Measurements from ENCODE around the gene ARHGAP26. TPM values are rescaled to one million over a fixed set of nuclear protein-coding genes. Genes with fewer than 3 reads are reported as not detected.

Gene ARHGAP26
- total and polyA plus RNA-seq, 2 of the 4 experiments (the other 2 are of a cell fraction): 0.54 to 0.56 TPM

GRCh38 chr5:143145243-143146160, 375.3 kb downstream of the ARHGAP26 start:
- Histone ChIP-seq H4K8ac (ENCODE audit: low read depth in 2 of 2, low read length in 2 of 2) (no peak overlapping the region), H3K9me3 (ENCODE audit: control insufficient read depth, insufficient read depth, low read length) (no peaks in the 10 kb centered on the region), H2AK5ac (ENCODE audit: low read depth, low read length) (no peak overlapping the region), H2BK15ac (ENCODE audit: low read depth, low read length) (no peak overlapping the region), H3K27me3 (ENCODE audit: control insufficient read depth, insufficient read depth, low read length) (no peaks in the 10 kb centered on the region), H3K4me1 (ENCODE audit: control insufficient read depth, insufficient read depth, low read length) (peaks cover 7% of the 10 kb centered on the region), H3K79me1 (ENCODE audit: low read depth in 1 of 2, low read length in 2 of 2) (no peaks in the 10 kb centered on the region), H3K56ac (ENCODE audit: extremely low read depth, insufficient read depth, low read length) (no peak overlapping the region), H3K18ac (ENCODE audit: low read depth, low read length) (no peak overlapping the region), H2BK120ac (ENCODE audit: low read depth, low read length) (no peak overlapping the region), H4K91ac (ENCODE audit: insufficient read depth, low read depth, low read length) (no peak overlapping the region), H3K4me3 (ENCODE audit: insufficient read depth, low read depth, low read length) (no peak overlapping the region), H4K20me1 (ENCODE audit: insufficient read depth, low read length) (no peaks in the 10 kb centered on the region), H4K5ac (ENCODE audit: low read depth, low read length) (no peak overlapping the region), H3K9ac (ENCODE audit: low read depth, low read length) (no peak overlapping the region), H3K36me3 (ENCODE audit: control insufficient read depth, insufficient read depth, low read length) (no peaks in the 10 kb centered on the region), H3K23ac (ENCODE audit: low read depth, low read length) (no peak overlapping the region), H2AK9ac (replicated peaks; ENCODE audit: low read depth, low read length, poor library complexity) (no peak overlapping the region), H3K9me1 (ENCODE audit: insufficient read depth, low read length) (peaks cover 11% of the 10 kb centered on the region), H3K14ac (replicated peaks; ENCODE audit: low read depth, low read length) (no peak overlapping the region), H3K4me2 (ENCODE audit: low read depth, low read length) (no peak overlapping the region), H2BK5ac (ENCODE audit: low read depth, low read length, poor library complexity, severe bottlenecking) (no peak overlapping the region), H2AFZ (replicated peaks; ENCODE audit: low read length, poor library complexity) (no peak overlapping the region), H3K4ac (ENCODE audit: low read depth, low read length) (no peak overlapping the region), H2BK20ac (ENCODE audit: low read depth, low read length) (no peak overlapping the region), H3K27ac (ENCODE audit: insufficient read depth, low read length) (no peak overlapping the region)
- no peak for ATAC-seq (ENCODE audit: low read depth)
- intact Hi-C loops (cut with micrococcal nuclease): loop anchor here (2.0 kb wide), 1 partner anchor 257 kb away; the partner anchor contains the start of gene NR3C1
- dilution Hi-C loops (cut with HindIII; ENCODE audit: low sequenced_read_pairs, unreplicated experiment): no loop called here
- POLR2A ChIA-PET (ENCODE audit: unreplicated experiment): no interaction called here
- 100% methylated on average over 1 of the region's 9 CpGs; no CpG with 5 or more reads in 1 of the 2 experiments for WGBS, 2 experiments (ENCODE audit: extremely low coverage in 2 of 2, insufficient read length in 1 of 2)
- BruUV-seq (replicated peaks): no TSS peak
- CTCF ChIA-PET: interaction anchor here (0.5 to 1.1 kb wide), 2 partner anchors 12 to 40 kb away, joined by 3 to 7 read pairs; no protein-coding TSS in a partner anchor
- peak; percentile 38 for DNase-seq
- in situ Hi-C loops (cut with MboI; ENCODE audit: low sequenced_read_pairs): no loop called here
- TF ChIP-seq RAD21 (IDR thresholded peaks at IDR 0.05; ENCODE audit: low read length) (no peak), NFE2L2 (IDR thresholded peaks at IDR 0.05; ENCODE audit: low read depth, low read length) (no peak), CHD1 (IDR thresholded peaks at IDR 0.05; ENCODE audit: low read depth, low read length) (no peak), CEBPB (IDR thresholded peaks at IDR 0.05; ENCODE audit: low read depth, low read length) (no peak), MAFK (IDR thresholded peaks at IDR 0.05; ENCODE audit: low read depth, low read length) (no peak), USF2 (IDR thresholded peaks at IDR 0.05; ENCODE audit: low read depth, low read length) (no peak), RFX5 (IDR thresholded peaks at IDR 0.05; ENCODE audit: low read depth, low read length) (no peak), FOS (IDR thresholded peaks at IDR 0.05; ENCODE audit: low read depth, low read length) (no peak), MAZ (IDR thresholded peaks at IDR 0.05; ENCODE audit: borderline replicate concordance, low read depth, low read length) (no peak), RCOR1 (IDR thresholded peaks at IDR 0.05; ENCODE audit: insufficient replicate concordance, low read length) (no peak), BHLHE40 (IDR thresholded peaks at IDR 0.05; ENCODE audit: low read depth, low read length) (no peak), POLR2A (IDR thresholded peaks at IDR 0.05; ENCODE audit: low read depth, low read length) (no peak), MXI1 (IDR thresholded peaks at IDR 0.05; ENCODE audit: borderline replicate concordance, low read depth, low read length) (no peak)
- TF ChIP-seq, protein P1, sequence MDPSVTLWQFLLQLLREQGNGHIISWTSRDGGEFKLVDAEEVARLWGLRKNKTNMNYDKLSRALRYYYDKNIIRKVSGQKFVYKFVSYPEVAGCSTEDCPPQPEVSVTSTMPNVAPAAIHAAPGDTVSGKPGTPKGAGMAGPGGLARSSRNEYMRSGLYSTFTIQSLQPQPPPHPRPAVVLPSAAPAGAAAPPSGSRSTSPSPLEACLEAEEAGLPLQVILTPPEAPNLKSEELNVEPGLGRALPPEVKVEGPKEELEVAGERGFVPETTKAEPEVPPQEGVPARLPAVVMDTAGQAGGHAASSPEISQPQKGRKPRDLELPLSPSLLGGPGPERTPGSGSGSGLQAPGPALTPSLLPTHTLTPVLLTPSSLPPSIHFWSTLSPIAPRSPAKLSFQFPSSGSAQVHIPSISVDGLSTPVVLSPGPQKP (IDR thresholded peaks at IDR 0.05; ENCODE audit: borderline replicate concordance, low read depth, low read length): no peak
- TF ChIP-seq, protein P2, sequence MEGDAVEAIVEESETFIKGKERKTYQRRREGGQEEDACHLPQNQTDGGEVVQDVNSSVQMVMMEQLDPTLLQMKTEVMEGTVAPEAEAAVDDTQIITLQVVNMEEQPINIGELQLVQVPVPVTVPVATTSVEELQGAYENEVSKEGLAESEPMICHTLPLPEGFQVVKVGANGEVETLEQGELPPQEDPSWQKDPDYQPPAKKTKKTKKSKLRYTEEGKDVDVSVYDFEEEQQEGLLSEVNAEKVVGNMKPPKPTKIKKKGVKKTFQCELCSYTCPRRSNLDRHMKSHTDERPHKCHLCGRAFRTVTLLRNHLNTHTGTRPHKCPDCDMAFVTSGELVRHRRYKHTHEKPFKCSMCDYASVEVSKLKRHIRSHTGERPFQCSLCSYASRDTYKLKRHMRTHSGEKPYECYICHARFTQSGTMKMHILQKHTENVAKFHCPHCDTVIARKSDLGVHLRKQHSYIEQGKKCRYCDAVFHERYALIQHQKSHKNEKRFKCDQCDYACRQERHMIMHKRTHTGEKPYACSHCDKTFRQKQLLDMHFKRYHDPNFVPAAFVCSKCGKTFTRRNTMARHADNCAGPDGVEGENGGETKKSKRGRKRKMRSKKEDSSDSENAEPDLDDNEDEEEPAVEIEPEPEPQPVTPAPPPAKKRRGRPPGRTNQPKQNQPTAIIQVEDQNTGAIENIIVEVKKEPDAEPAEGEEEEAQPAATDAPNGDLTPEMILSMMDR (conservative IDR thresholded peaks at IDR 0.05; ENCODE audit: low read depth, low read length): no peak
